Trophoblast cell (in vitro differentiated cells and primary cell): ENCODE data around the gene ADCYAP1R1.

Source experiments
- DNase-seq, 2 donors: peaks; one replicate each; pipeline ENCODE4 v3.0.0-alpha.2; 2016
- H2AFZ ChIP-seq: 2 replicates; pipeline ENCODE4 v1.6.1; 2013; ENCODE audit warnings: low read length, moderate library complexity, mild to moderate bottlenecking; ENCODE audit not compliant: insufficient read depth, poor library complexity
- H2AK5ac ChIP-seq: 2 replicates; pipeline ENCODE4 v1.6.1; 2013; ENCODE audit warnings: mild to moderate bottlenecking, low read length
- H2BK120ac ChIP-seq: 2 replicates; pipeline ENCODE4 v1.6.1; 2013; ENCODE audit warnings: low read length, mild to moderate bottlenecking, moderate library complexity; ENCODE audit not compliant: insufficient read depth, poor library complexity
- H2BK12ac ChIP-seq: 2 replicates; pipeline ENCODE4 v1.6.1; 2013; ENCODE audit warnings: mild to moderate bottlenecking, low read length, moderate library complexity
- H2BK5ac ChIP-seq: 2 replicates; pipeline ENCODE4 v1.6.1; 2013; ENCODE audit warnings: low read length, low read depth, moderate library complexity, mild to moderate bottlenecking; ENCODE audit not compliant: poor library complexity
- H3K14ac ChIP-seq: 2 replicates; pipeline ENCODE4 v1.6.1; 2013; ENCODE audit warnings: mild to moderate bottlenecking, low read length
- H3K18ac ChIP-seq: 2 replicates; pipeline ENCODE4 v1.6.1; 2013; ENCODE audit warnings: mild to moderate bottlenecking, low read length
- H3K23ac ChIP-seq: 2 replicates; pipeline ENCODE4 v1.6.1; 2013; ENCODE audit warnings: low read length
- H3K27ac ChIP-seq: 2 replicates; pipeline ENCODE4 v1.5.1; 2013; ENCODE audit warnings: low read depth, mild to moderate bottlenecking, inconsistent platforms, low read length, moderate library complexity
- H3K27me3 ChIP-seq: 2 replicates; pipeline ENCODE4 v1.6.1; 2013; ENCODE audit warnings: inconsistent platforms, mild to moderate bottlenecking, low read length, moderate library complexity; ENCODE audit not compliant: insufficient read depth
- H3K36me3 ChIP-seq, 2 experiments: 1 replicate in 1 of 2; 2 replicates in 1 of 2; pipeline ENCODE4 v1.6.1; 2013; ENCODE audit warnings: low read length in 2 of 2, mild to moderate bottlenecking in 2 of 2, moderate library complexity in 1 of 2; ENCODE audit not compliant: insufficient read depth in 2 of 2, control insufficient read depth in 1 of 2
- H3K4ac ChIP-seq: 2 replicates; pipeline ENCODE4 v1.6.1; 2013; ENCODE audit warnings: low read depth, mild to moderate bottlenecking, low read length, moderate library complexity
- H3K4me1 ChIP-seq, 2 experiments: 1 replicate in 1 of 2; 2 replicates in 1 of 2; pipeline ENCODE4 v1.6.1; 2013; ENCODE audit warnings: low read length in 2 of 2, mild to moderate bottlenecking in 2 of 2, moderate library complexity in 1 of 2; ENCODE audit not compliant: insufficient read depth in 2 of 2, control insufficient read depth in 1 of 2
- H3K4me2 ChIP-seq: 2 replicates; pipeline ENCODE4 v1.6.1; 2013; ENCODE audit warnings: inconsistent platforms, mild to moderate bottlenecking, low read length, moderate library complexity
- H3K4me3 ChIP-seq: 2 replicates; pipeline ENCODE4 v1.5.1; 2013; ENCODE audit warnings: mild to moderate bottlenecking, low read depth, low read length, inconsistent platforms
- H3K79me1 ChIP-seq: one replicate; pipeline ENCODE4 v1.6.1; 2013; ENCODE audit warnings: low read length
- H3K79me2 ChIP-seq: 2 replicates; pipeline ENCODE4 v1.6.1; 2013; ENCODE audit warnings: low read length, mild to moderate bottlenecking; ENCODE audit not compliant: control insufficient read depth, insufficient read depth, poor library complexity
- H3K9ac ChIP-seq: 2 replicates; pipeline ENCODE4 v1.6.1; 2013; ENCODE audit warnings: mild to moderate bottlenecking, low read length
- H3K9me3 ChIP-seq: 2 replicates; pipeline ENCODE4 v1.6.1; 2013; ENCODE audit warnings: low read depth, mild to moderate bottlenecking, control low read depth, inconsistent platforms, low read length; ENCODE audit not compliant: insufficient read depth
- H4K12ac ChIP-seq: 2 replicates; pipeline ENCODE4 v1.6.1; 2013; ENCODE audit warnings: low read depth, mild to moderate bottlenecking, low read length, moderate library complexity
- H4K8ac ChIP-seq: 2 replicates; pipeline ENCODE4 v1.6.1; 2013; ENCODE audit warnings: low read depth, mild to moderate bottlenecking, low read length, moderate library complexity
- H4K91ac ChIP-seq: one replicate; pipeline ENCODE4 v1.6.1; 2013; ENCODE audit warnings: low read depth, mild to moderate bottlenecking, low read length, moderate library complexity
- WGBS: extraction: QIAGEN DNeasy Blood & Tissue Kit; methylation state at CpG from one replicate; pipeline ENCODE4 v1.1.7; 2013; ENCODE audit warnings: missing lambda C conversion rate; ENCODE audit not compliant: insufficient read length, insufficient coverage; ENCODE audit errors: extremely low coverage; 5-methylcytosine and 5-hydroxymethylcytosine counted together

ADCYAP1R1 gene

DNA sequence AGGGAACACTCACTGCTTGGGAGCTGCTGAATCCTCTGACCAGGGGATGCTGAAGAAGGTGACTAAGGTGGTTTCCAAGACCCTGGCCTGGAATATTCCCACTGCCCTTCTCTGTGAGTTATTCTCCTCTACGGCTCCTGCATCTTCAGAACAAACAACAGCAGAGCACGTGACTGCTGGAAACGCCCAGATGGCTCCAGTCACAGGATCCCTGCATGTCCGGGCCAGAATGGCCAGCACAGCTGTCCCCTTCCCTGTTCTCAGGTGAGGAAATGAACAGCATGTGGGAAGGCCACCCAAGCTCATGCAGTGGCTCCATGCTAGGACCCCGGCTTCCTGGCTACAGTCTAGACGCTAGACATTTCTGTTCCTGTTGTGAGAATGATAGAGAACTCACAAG, 45.3 kb upstream of the ADCYAP1R1 start:
- no peak overlapping the region for H3K4ac ChIP-seq
- no peak overlapping the region for H2BK12ac ChIP-seq
- no peaks in the 10 kb centered on the region for H3K79me2 ChIP-seq
- H3K27me3 ChIP-seq, result no peaks in the 10 kb centered on the region
- no peak overlapping the region for H3K9ac ChIP-seq
- no peak overlapping the region for H3K18ac ChIP-seq
- H2AK5ac ChIP-seq, result no peak overlapping the region
- peaks cover 3 to 5% of the 10 kb centered on the region in 2 experiments for H3K4me1 ChIP-seq
- WGBS, result no CpG with 5 or more reads among the region's 6 CpGs
- no peak overlapping the region for H3K4me3 ChIP-seq
- no peak overlapping the region for H2BK120ac ChIP-seq
- no peaks in the 10 kb centered on the region for H3K79me1 ChIP-seq
- H3K23ac ChIP-seq, result no peak overlapping the region
- H4K91ac ChIP-seq, result no peak overlapping the region
- H4K8ac ChIP-seq, result no peak overlapping the region
- H3K4me2 ChIP-seq, result no peak overlapping the region
- H4K12ac ChIP-seq, result no peak overlapping the region
- no peak overlapping the region for H2AFZ ChIP-seq
- DNase-seq, result no peak
- no peak overlapping the region for H3K14ac ChIP-seq
- no peak overlapping the region for H3K27ac ChIP-seq
- H2BK5ac ChIP-seq, result no peak overlapping the region
- no peaks in the 10 kb centered on the region for H3K36me3 ChIP-seq
- no peaks in the 10 kb centered on the region for H3K9me3 ChIP-seq

DNA sequence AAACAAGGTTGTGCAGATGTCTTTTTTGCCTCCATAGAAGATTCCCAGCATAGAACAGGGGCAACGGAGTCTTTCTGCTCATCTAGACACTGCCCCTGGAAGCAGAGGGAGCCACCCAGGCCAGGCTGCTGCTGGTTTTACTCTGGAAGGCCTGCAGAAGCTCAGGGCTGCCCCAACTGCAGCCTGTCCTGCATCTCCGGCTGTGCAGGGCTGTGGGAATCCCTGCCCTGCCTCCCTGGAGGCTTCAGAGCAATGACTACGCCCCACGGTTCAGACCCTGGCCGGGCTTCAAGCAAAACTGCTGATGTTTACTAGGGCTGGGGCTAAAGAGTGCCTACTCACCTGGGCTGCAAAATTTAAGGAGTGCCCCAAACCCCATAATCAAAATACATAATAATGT, 44.5 kb upstream of the ADCYAP1R1 start:
- no peak overlapping the region for H3K23ac ChIP-seq
- H3K79me2 ChIP-seq, result no peaks in the 10 kb centered on the region
- DNase-seq, result no peak
- H4K8ac ChIP-seq, result no peak overlapping the region
- no peak overlapping the region for H3K4me2 ChIP-seq
- no peak overlapping the region for H3K9ac ChIP-seq
- no peak overlapping the region for H2BK5ac ChIP-seq
- no CpG with 5 or more reads among the region's 5 CpGs for WGBS
- no peaks in the 10 kb centered on the region for H3K27me3 ChIP-seq
- H3K36me3 ChIP-seq, result no peaks in the 10 kb centered on the region
- peaks cover 3 to 5% of the 10 kb centered on the region in 2 experiments for H3K4me1 ChIP-seq
- H4K12ac ChIP-seq, result no peak overlapping the region
- H3K18ac ChIP-seq, result no peak overlapping the region
- no peak overlapping the region for H2AK5ac ChIP-seq
- no peak overlapping the region for H3K27ac ChIP-seq
- H3K9me3 ChIP-seq, result no peaks in the 10 kb centered on the region
- H2AFZ ChIP-seq, result no peak overlapping the region
- H3K14ac ChIP-seq, result no peak overlapping the region
- no peaks in the 10 kb centered on the region for H3K79me1 ChIP-seq
- no peak overlapping the region for H2BK120ac ChIP-seq
- H3K4ac ChIP-seq, result no peak overlapping the region
- no peak overlapping the region for H3K4me3 ChIP-seq
- H4K91ac ChIP-seq, result no peak overlapping the region
- H2BK12ac ChIP-seq, result no peak overlapping the region

DNA sequence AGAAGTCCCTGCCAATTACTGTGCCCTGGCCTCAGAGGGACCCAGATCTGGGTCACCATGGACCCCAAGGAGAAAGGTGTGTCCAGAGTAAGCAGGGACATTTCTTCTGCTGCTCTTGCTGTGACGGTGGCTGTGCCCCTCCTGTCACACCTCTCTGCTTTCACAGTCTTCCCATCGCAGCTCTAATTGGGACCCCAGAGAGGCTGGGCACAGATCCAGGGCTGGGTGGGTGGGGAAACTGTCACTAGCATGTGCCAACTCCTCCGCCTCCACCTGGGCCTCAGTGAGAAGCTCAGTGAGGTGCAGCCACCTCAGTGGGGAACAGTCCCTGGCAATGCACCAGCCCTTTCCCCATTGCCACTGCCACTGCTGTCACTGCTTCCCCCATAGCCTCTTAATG, 37.3 kb upstream of the ADCYAP1R1 start:
- H3K18ac ChIP-seq, result no peak overlapping the region
- H2BK12ac ChIP-seq, result no peak overlapping the region
- H4K12ac ChIP-seq, result no peak overlapping the region
- H2BK5ac ChIP-seq, result no peak overlapping the region
- H3K4me3 ChIP-seq, result no peak overlapping the region
- peaks cover 2% of the 10 kb centered on the region for H3K9me3 ChIP-seq
- no peaks in the 10 kb centered on the region for H3K36me3 ChIP-seq
- no peak overlapping the region for H2AFZ ChIP-seq
- no peak overlapping the region for H3K23ac ChIP-seq
- H4K91ac ChIP-seq, result no peak overlapping the region
- no peaks in the 10 kb centered on the region for H3K79me2 ChIP-seq
- H3K27ac ChIP-seq, result no peak overlapping the region
- H2AK5ac ChIP-seq, result no peak overlapping the region
- no peak for DNase-seq
- H3K4ac ChIP-seq, result no peak overlapping the region
- no peak overlapping the region for H3K4me2 ChIP-seq
- no CpG with 5 or more reads among the region's 3 CpGs for WGBS
- H3K27me3 ChIP-seq, result no peaks in the 10 kb centered on the region
- no peak overlapping the region for H4K8ac ChIP-seq
- H3K9ac ChIP-seq, result no peak overlapping the region
- no peak overlapping the region for H3K14ac ChIP-seq
- H3K4me1 ChIP-seq, result no peaks in the 10 kb centered on the region
- no peak overlapping the region for H2BK120ac ChIP-seq
- no peaks in the 10 kb centered on the region for H3K79me1 ChIP-seq

GRCh38 chr7:31017032-31017675, 35.0 kb upstream of the ADCYAP1R1 start:
- H4K91ac ChIP-seq, result no peak overlapping the region
- no peak overlapping the region for H2AFZ ChIP-seq
- H3K79me1 ChIP-seq, result no peaks in the 10 kb centered on the region
- no peaks in the 10 kb centered on the region for H3K4me1 ChIP-seq
- H3K4ac ChIP-seq, result no peak overlapping the region
- no peaks in the 10 kb centered on the region for H3K27me3 ChIP-seq
- no peak overlapping the region for H2BK12ac ChIP-seq
- no peaks in the 10 kb centered on the region for H3K36me3 ChIP-seq
- H3K23ac ChIP-seq, result no peak overlapping the region
- H3K18ac ChIP-seq, result no peak overlapping the region
- H2AK5ac ChIP-seq, result no peak overlapping the region
- H3K14ac ChIP-seq, result no peak overlapping the region
- no peak overlapping the region for H3K9ac ChIP-seq
- DNase-seq, result no peak
- no CpG with 5 or more reads among the region's 7 CpGs for WGBS
- H3K79me2 ChIP-seq, result no peaks in the 10 kb centered on the region
- H2BK120ac ChIP-seq, result no peak overlapping the region
- H3K4me2 ChIP-seq, result no peak overlapping the region
- H3K9me3 ChIP-seq, result peaks cover 2% of the 10 kb centered on the region
- no peak overlapping the region for H2BK5ac ChIP-seq
- H4K8ac ChIP-seq, result no peak overlapping the region
- H3K27ac ChIP-seq, result no peak overlapping the region
- no peak overlapping the region for H3K4me3 ChIP-seq
- no peak overlapping the region for H4K12ac ChIP-seq
